Stimulated activated CD4-positive, alpha-beta T cell treated with anti-CD3 and anti-CD28 coated beads, Interleukin-15, amount 100 ng/mL, for 24 hours (primary cell): ENCODE measurements around the gene PLCD1.
"Not testable (repeated sequence)": the region's sequence is repeated elsewhere in the genome, so short reads cannot be mapped to it uniquely, and the experiment has no call there.

Experiments used
- DNase-seq: peaks from one replicate; pipeline ENCODE4 v3.0.0-alpha.2; 2020

PLCD1 gene

DNA sequence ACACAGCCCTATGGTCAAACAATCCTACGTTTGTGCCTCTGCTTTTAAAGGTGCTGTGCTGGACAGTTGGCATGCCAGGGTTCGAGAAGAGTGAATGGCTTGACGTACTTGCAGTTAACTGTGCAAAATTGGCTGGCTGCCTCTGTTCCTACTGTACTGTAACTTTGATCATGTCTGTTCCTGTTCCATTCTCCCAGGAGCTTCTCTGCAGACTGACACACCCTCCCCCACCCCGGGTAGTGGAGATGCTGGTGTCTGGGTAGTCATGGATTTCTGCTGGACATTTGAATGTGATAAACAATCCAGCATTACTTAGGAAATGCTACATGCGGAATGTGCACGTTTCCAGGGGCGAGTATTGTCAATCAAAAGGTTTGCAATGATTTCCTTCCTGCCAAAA lies 45.4 kb downstream of the PLCD1 start:
- no peak for DNase-seq

DNA sequence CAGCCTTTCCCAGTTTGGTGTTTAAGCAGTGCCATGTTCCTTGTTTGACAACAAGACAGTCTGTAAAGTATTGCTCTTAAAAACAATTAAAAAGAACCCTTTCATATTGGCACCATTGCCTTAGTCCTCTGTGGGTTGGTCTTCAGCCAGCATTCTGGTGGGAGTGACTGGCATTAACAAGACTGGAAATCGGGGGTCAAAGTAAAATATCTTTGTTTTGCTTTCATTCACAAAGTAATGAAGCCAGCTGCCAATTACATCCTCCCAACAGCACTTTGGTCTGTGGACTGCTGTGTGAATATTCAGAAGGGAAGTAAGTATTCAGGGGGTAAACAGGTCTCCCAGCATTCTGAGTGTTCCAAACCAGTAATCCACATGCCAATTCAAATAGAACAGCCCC lies 47.1 kb downstream of the PLCD1 start:
- no peak for DNase-seq

DNA sequence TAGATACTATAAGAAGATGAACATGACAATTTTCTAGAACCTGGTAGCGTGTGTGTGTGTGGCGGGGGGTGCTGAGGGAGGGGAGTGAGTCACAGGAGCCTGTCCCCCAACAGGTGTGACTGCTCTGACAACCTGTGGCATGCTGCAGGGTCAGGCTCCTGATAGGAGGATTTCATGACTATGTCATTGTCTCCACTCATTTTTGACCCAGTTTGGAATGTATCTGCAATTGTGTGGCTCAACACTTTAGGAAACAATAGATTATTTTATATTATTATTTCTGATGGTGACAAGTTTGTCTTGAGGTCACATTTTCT lies 48.1 kb downstream of the PLCD1 start:
- no peak for DNase-seq

DNA sequence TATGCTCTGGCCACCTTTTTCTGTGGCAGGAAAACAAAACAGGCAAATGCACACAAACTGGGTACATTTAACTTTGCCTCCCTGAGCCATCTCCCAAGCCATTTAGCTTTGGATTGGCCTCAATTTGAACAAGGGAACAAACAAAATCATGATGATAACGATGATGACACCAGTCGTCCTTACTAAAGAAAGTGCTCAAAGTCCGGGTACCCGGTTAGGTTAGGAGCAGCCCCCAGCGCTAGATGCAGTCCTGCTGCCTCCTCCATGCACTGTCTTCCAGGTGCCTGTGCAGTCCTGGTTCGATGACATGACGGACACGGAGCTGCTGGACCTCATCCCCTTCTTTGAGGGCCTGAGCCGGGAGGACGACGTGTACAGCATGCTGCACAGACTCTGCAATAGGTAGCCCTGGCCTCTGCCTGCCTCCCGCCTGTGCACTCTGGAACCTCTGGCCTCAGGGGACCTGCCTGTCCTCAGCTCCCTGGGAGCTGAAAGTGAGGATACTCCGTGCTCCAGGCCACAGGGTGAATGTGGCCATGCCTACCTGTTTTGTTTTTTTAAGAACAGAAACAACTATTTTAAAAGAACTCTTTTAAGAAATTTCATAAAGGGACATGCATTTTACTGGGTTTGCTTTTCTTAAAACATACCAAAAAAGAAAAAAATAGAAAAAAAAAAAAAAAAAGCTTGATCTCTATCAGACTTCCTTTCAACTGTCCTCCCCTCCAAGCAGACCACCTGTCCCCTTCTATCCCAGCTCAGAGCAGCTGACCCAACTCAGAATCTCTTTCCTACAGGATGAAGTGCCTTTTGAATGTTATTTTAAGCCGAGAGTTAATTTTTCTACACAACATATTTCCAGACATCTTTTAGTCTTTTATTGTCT lies 48.7 kb downstream of the PLCD1 start:
- DNase-seq, result no peak

DNA sequence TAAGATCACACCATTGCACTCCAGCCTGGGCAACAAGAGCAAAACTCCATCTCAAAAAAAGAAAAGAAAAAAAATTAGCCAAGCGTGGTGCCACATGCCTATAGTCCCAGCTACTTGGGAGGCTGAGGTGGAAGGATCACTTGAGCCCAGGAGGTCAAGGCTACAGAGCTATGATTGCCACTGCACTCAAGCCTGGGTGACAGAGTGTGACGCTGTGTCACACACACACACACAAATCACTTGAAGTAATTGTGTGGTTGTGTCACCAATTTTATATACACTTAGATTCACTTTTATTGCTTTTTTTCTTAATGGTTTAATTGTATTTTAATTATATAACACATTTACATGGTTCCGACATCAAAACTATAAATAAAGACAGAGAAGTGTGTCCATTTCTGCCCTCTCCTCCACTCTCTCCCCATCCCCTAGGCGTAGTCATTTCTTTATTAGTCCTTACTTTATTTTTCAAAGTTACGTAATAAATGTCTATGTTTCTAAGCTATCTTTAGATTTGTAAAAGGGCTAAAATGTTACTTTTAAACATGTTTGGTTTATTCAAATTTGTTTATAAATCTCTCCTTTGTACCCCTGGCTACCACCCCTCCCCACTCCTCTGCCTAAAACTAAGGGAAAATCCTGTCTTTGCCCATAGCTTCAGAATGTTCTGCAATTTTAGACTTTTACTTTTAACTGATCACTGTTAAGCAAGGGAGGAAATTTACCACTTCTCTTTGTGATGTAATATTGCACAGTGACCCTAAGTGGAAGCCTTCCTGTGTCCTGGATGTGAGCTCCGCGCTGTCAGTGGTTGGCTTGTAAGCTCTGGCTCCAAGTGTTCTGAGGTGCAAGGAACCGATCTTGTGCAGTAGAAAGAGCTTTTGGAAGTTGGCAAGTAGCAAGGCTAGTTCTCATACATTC lies 49.6 kb downstream of the PLCD1 start:
- no peak for DNase-seq

DNA sequence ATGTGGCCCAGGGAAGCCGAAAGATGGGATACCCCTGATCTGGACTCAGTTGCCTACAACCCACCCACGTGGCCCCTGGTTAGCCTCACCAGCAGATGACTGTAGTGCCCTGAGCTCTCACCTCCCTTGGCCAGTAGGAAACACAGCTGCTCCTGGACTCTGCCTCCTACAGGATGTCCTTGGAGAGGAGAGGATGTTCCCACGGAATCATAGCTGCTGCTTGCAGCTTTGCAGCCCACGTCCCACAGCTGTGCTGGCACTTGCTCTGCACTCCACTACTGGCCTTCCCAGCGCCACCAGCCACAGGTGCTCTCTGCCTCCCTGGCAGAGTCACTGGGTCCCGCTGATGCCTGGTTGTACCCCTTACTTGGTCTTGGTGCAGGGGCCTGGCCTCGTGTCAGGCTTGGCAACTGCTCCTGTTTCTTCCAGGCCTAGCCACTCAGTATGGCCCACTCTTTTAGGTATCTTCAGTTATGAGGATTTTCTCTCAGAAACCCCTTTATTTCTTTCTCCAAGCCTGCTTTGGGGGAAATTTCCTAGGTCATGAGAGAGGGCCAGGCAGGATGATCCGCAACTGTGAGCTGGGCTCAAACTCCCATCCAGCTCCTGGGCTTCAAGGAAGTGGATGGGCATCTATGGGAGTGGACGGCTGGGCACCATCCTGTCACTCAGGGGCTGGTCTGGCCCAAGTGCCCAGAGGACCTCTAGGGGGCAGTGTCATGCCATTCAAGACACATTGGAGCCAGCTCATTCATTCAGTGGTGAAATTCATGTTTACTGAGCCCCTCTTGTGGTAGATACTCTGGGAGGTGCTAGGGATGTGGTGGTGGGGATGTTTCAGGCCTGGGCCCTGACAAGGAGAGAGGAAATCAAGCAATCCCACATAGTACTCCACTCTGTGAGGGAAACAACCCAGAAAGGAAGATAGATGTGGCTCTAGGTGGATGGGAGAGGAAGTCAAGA lies 55.0 kb downstream of the PLCD1 start:
- peak; percentile 75 for DNase-seq

DNA sequence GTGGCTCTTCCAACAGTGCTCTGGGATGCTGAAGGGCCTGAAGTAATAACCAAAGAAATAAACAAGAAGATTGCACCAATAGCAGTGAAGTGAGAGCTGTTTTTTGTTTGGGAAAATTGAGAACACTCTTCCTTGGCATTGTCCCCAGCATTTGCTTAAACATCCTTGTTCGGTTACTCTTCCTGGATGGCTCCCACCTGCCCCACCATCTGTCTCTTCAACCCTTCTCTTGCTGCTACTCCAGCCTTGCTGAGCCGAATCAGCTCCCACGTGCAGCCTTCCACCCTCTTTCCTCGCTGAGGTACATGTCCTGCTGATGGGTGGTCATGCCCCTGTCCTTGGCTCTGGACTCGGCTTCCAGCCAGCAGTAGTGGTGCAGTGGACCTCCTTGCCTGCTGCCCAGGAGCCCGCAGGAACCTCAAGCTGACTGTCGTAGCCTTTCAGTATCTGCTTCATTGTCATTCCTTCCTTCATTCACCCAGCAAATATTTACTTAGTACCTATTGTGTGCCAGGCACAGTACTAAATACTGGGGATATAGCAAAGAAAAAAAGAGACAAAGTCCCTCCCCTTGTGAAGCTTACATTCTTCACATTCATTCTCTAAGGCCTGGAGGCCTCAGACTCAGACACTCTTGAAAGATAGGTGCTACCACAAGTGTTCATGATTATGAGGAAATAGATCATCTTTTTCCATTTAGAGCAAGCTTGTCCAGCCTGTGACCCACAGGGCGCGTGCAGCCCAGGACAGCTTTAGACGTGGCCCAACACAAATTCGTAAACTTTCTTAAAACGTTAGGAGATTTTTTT lies 56.0 kb downstream of the PLCD1 start:
- DNase-seq, result no peak

DNA sequence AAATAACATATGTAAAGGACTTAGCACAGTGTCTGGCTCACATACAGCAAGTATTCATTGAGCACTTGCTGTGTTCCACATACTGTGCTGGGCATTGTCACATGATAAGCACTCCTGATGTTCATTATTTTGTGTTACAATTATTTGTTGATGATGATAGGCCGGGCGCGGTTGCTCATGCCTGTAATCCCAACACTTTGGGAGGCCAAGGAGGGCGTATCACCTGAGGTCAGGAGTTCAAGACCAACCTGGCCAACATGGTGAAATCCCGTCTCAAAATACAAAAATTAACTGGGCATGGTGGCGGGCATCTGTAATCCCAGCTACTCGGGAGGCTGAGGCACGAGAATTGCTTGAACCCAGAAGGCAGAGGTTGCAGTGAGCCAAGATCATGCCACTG lies 57.4 kb downstream of the PLCD1 start:
- not testable (repeated sequence) for DNase-seq

DNA sequence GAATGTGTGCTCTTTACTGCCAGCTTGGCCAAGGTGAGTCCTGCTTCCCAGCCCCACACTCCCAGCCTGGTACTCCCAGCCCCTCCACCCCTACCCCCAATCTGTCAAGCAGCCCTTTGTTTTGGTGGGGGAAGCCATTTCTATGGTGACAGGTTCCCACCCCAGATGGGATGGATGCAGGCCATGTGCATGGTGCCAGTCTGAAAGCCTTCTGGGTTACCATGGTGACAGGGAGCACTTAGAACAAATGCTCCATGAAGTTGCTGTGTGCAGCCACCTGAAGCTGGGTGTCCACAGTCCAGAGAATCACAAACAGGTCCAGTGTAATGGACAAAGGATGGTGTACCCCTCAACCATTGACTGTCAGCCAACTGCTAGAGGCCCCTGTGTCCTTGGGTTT lies 58.0 kb downstream of the PLCD1 start:
- no peak for DNase-seq

DNA sequence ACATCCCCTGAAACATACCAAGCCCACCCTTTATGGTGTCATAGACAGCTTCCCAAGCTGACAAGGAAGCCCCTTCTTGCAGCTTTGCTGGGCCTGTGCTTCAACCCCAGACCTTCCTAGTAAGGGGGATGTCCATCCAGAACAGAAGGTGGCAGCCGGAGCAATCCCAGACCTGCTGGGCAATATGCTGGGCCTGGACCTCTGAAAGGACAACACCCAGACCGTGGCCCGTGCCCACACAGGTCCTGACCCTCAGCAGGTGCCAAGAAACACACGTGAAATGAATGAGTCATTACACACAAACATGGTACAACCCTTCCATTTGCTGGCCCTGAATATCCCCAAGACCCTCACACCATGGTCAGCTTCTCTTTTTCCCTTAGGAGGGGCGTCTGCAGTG lies 58.6 kb downstream of the PLCD1 start:
- DNase-seq, result no peak

DNA sequence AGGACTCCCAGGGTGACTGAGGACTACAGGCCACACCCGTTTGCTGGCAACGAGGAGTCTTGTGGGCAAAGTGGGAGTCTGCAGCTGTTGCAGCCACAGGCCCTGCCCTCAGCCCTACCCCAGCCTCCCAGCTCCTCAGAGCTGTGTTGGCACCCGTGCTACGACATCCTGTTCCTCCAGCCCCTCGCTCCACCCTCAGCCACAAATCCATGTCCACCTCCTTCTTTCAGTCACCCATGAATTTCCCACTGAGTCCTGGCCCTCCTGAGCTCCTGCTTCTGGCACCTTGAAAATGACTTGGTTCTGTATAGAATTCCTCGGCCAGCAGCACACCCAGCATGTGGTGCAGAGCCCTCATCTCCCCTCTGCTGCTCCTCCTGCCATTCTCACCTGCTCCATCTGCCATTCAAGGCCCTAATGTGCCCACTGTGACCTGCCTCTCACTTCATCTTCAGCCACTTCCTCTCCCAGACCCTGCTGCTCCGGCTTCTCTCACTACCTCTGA lies 59.8 kb downstream of the PLCD1 start:
- no peak for DNase-seq

DNA sequence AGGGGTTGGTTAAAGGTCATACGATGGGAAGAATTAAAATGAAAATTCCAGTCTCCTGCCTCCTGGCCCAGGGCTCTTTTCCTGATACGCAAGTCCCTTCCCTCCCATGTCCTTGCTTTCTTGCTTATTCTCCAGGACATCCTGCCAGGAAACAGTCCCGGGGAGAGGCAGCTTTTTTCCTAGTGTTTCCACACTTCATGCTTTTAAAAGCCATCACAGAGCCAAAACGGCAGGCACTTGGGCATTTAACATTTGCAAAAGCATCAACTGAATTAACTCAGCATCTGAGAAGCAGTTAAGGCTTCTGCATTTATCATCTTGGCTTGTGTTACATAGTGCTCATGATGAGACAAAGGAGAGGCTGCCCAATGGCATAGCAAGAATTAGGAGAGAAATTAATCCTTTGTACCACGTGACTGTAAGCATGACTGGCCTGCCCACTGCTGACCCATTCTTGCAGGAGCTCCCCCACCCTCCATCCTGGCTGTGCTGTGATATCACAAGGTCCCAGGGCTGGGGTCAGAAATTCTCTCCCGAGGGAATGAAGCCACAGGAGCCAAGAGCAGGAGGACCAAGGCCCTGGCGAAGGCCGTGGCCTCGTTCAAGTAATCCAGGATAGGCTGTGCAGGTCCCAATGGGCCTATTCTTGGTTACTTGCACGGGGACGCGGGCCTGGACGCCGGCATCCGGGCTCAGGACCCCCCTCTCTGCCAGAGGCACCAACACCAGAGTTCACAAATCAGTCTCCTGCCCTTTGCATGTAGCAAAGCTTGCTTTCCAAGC lies 60.4 kb downstream of the PLCD1 start:
- DNase-seq, result no peak

DNA sequence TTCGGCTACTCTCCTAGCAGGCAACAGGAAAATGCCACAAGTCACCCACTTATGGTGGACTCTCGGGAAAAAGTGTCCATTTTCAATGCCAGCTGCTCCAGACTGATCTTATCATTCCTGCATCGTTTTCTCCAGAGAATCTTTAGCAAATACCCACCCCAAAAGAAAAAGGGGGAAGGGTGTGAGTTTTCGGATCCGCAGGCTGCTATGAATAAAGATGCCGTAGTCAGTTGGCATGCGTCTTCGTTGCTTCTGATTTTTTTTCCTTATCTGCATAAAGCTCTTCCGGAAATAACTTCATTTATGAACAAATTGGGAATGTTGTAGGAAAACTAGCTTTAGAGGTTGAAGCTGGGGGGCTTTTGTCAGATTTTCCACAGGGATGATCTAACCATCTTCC lies 61.2 kb downstream of the PLCD1 start:
- DNase-seq, result no peak

DNA sequence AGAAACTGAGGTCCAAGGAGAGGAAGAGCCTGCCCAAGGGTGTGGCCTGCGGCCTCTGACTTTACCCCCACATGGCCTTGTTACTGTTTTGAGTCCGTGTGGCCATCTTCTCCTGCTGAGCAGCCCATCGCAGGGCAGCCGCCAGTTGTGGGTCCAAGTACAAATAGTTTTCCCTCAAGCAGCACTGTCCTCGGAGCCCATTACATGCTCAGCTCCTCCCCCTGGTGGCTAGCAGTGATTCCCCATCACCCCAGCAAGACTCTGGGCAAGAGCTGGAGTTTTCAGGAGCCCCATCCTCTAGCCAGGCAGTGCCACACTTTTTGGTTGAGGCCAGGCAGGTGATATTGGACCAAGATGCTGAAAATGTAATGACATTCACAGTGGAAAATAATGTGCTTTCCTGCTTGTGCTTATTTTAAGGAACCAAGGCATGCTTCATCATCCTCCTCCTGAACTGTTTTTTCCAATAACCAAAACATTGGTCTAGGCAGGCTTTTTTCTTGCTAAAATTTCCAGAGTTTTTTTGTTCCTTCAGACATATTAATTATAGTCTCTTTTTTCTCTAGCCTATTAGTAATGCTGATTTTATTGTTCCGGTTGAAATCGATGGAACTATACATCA lies 62.1 kb downstream of the PLCD1 start:
- peak; percentile 72 for DNase-seq

DNA sequence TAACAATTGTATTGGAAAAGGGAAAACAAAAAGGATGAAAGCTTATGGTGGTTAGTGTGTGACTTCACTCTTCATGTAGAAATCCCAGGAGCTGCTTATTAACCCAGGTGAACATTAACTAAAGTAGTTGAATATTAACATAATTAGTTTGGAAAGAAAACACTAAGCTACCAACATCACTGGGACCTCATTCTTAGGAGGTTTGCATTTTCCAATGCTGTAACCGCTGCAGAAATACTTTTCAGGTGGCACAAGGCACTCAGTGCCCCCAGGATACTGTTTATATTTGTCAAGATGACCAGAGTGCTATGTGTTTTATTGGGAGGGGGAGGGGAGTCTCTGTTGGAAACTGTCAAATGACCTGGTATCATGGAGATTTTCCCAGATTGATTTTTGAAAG lies 64.7 kb downstream of the PLCD1 start:
- no peak for DNase-seq

DNA sequence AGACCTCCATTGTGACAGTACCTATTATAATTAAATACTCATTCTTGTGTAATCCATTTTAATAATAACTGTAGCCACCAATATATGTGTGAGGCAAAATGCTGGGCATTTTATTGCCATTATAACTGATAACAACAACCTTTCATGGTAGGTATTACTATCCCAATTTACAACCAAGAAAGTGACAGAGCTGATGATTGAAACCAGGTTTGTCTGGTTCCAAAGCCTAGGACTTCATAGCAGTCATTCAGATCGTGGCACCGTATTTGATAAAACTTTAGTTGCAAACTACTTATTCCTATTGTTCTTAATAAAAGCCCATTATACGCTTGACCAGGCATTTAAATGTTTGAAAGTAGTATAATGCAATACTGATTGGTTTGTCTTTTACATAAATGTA lies 65.3 kb downstream of the PLCD1 start:
- no peak for DNase-seq

DNA sequence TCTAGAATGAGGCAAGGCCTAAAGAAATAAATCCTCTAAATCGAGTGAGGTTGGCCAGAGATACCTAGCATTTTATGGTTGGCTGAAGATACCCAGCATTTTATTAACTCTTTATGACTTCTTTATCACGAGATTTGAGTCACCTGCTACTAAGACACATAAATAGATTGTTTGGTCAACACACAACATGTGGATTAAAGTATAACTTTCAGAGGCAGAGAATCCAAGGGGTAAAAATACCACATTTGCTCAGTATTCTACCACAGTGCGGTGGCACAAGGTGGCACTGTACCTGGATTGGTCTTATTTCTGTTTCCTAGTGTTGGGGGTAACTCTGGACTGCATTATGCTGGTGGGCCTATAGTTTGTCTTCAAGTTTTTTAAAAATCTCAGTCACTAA lies 65.8 kb downstream of the PLCD1 start:
- DNase-seq, result no peak

DNA sequence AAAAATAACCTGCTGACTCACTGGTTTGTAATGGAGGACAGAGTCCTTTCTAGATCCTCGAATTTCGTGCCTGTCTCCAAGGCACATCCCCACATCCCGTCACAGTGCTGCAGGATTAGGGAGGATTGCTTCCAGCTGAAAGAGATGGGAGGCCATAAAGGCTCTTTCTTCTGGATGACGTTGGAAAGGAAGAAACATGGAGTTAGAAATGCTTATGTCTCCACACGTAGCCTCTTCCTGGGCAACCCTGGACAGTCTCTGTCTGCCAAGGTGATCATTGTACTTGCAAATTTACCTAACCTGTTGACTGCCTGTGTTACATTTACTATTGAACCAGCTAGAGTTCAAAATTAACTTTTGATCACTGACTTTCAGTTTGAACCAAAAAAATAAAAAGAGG lies 66.4 kb downstream of the PLCD1 start:
- DNase-seq, result no peak

DNA sequence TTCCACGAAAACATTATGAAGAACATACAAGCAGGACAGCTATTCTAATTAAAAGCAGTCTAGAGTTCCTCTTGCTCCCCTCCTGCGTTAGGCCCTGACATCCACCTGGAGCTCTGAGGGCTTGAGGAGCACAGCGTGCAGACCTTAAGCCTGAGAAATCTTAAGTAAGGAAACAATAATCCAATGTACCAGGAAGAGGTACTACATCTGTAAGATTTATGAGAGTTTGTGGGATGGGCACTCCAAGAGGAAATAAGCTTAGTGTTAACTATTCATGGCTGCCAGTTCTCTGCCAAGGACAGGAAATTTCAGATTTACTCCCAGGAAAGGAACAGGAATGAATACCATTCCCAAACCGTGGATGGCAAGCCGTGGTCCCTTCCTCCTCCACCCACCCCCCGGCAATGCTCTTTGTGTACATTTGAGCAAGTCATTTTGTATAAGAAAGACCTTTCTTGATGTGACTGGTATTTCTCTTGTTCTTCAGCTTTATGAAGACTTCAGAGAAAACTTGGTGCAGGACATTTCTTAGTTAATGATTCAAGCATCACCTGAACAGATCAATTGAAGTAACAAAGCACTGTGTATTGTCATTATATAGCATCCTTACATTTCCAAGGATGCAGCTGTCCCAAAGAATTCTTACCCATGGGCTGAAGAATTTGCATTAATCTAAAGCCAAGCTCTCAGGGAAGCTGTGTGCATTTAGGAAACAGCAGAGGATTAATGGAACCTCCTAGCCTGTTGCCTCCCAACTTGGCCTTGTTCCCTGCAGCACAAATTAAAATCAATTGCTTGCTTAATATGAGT lies 67.6 kb downstream of the PLCD1 start:
- DNase-seq, result no peak

DNA sequence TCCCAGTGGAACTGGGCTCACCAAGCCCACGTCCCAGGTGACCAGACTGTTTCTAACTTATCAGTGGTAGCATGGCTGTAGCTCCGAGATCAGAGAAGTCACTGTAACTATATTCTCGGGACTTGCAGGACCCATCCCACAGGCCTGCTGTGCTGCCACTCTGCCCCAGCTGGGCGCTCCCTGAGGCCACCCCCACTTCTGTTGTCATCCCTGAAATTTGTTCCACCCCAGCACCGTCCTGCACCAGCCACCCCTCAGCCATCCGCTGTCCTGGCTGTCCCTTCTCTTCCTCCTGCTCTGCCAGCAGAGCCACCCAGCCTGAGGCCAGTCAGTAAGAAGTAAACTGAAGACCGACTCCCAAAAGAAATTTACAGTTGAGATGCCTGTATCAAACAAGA lies 71.9 kb downstream of the PLCD1 start:
- DNase-seq, result no peak
